Measurements from ENCODE around the gene EIF3K. TPM values are rescaled to one million over a fixed set of nuclear protein-coding genes. Genes with fewer than 3 reads are reported as not detected.
"Not testable (repeated sequence)": the region's sequence is repeated elsewhere in the genome, so short reads cannot be mapped to it uniquely, and the experiment has no call there.

Gene EIF3K, protein sequence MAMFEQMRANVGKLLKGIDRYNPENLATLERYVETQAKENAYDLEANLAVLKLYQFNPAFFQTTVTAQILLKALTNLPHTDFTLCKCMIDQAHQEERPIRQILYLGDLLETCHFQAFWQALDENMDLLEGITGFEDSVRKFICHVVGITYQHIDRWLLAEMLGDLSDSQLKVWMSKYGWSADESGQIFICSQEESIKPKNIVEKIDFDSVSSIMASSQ
- total RNA-seq: 100 to 1,000 TPM; 237 to 302 TPM

DNA sequence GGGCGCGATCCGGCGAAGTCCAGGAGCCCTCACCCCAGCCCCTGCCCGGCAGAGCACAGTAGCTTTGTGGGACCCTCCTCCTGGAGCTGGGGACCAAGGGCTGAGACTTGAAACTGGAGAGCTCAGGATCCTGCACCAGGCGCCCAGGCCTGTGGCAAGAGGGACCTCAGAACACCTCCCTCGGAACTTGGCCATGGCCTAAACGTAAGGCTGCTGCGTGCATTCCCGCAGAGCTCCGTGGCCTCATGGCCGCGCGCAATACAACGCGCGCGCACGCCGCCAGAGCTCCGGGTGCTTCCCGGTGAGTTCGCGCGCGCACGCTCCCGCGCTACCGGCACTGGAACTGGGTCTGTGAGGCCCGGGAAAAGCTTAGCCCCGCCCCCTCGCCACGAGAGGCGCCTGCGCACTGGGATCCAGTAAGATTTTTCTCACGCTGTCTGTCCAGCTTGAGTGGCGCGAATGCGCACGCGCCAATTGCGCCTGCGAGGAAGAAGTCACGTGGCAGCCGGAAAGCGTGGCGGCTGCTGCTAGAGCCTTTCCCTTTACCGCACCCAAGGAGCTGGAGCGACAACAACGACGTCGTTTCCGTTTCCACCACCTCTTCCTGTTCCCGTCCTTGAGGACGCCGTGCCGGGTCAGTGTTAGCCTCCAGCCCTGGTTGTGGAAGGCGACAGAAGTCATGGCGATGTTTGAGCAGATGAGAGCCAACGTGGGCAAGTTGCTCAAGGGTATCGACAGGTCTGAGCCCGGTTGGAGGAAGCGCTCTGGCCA is at the start of gene EIF3K:
Gene EIF3K (plus strand): TSS at position 599 of the 771 bp plus-strand sequence. CDS start 81 bp downstream, at position 680.
- H3K4me3 ChIP-seq: peak within 1 kb of the TSS; percentile 99
- H3K9me3 ChIP-seq: no peaks in the 10 kb centered on the region

DNA sequence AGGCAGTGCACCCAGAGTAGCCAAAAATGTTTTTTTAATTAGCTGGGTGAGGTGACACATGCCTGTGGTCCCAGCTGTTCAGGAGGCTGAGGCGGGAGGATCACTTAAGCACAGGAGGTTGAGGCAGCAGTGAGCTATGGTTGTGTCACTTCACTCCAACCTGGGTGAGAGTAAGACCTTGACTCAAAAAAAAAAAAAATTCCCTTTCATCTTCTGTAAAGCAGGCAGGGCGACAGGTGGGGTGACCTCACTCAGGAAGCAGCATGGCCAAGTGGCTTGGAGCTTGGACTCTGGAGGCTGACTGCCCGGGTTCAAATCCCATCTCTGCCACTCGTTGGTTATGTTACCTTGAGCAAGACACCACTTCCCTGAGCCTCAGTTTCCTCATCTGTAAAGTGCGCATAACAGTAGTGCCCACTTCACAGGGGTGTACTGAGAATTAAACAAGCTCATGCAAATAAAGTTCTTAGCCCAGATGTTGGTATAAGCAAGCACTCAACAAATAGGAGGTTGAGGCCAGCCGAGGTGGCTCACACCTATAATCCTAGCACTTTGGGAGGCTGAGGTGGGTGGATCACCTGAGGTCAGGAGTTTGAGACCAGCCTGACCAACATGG is 49.5 kb upstream of the EIF3K start:
- Histone ChIP-seq H3K9me3 (no peaks in the 10 kb centered on the region), H3K27ac (no peak overlapping the region), H3K36me3 (no peaks in the 10 kb centered on the region), H3K4me1 (ENCODE audit: control insufficient read depth in 1 of 2, low read depth in 2 of 2) (no peaks in the 10 kb centered on the region), H3K27me3 (replicated peaks; ENCODE audit: insufficient read depth) (no peaks in the 10 kb centered on the region), H3K4me3 (no peak overlapping the region)
- ATAC-seq (ENCODE audit: insufficient number of reproducible peaks, low FRiP score, low read depth) (no peak), DNase-seq (ENCODE audit: low spot score) (no peak)
- TF ChIP-seq, protein P1, sequence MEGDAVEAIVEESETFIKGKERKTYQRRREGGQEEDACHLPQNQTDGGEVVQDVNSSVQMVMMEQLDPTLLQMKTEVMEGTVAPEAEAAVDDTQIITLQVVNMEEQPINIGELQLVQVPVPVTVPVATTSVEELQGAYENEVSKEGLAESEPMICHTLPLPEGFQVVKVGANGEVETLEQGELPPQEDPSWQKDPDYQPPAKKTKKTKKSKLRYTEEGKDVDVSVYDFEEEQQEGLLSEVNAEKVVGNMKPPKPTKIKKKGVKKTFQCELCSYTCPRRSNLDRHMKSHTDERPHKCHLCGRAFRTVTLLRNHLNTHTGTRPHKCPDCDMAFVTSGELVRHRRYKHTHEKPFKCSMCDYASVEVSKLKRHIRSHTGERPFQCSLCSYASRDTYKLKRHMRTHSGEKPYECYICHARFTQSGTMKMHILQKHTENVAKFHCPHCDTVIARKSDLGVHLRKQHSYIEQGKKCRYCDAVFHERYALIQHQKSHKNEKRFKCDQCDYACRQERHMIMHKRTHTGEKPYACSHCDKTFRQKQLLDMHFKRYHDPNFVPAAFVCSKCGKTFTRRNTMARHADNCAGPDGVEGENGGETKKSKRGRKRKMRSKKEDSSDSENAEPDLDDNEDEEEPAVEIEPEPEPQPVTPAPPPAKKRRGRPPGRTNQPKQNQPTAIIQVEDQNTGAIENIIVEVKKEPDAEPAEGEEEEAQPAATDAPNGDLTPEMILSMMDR (IDR thresholded peaks at IDR 0.05): no peak

More for the DNA sequence above, at the start of gene EIF3K:
- ATAC-seq (ENCODE audit: insufficient number of reproducible peaks, low FRiP score, low read depth) (peak; percentile 98), DNase-seq (ENCODE audit: low spot score) (peak; percentile 91)
- Histone ChIP-seq H3K4me1 (ENCODE audit: control insufficient read depth in 1 of 2, low read depth in 2 of 2) (peaks cover 10 to 18% of the 10 kb centered on the region in 2 donors), H3K27me3 (replicated peaks; ENCODE audit: insufficient read depth) (no peaks in the 10 kb centered on the region), H3K27ac (peak within 1 kb of the TSS; percentile 74 to 84), H3K36me3 (peaks cover 29% of the 10 kb centered on the region)
- TF ChIP-seq, protein P1 (IDR thresholded peaks at IDR 0.05): no peak

DNA sequence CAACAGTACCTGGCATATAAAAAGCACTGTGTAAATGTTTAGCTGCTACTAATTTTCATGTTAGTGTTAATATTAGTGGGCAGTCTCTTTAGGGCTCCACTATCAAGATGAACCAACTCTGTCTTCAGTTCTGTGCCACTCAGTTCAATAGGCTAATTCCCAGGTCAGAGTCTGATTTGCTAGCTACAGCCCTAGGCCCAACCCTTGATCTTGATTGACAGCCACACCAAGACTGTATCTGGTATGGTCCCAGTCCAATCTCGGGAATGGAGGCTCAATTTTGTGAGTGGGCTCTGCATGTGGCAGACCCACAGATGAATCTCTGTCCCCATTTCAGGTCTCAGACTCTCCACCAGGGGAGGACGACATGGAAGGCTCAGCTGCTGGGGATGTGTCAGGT is 47.3 kb upstream of the EIF3K start:
- H3K27me3 ChIP-seq (replicated peaks; ENCODE audit: insufficient read depth): no peaks in the 10 kb centered on the region
- H3K4me3 ChIP-seq: no peak overlapping the region
- H3K4me1 ChIP-seq (ENCODE audit: control insufficient read depth in 1 of 2, low read depth in 2 of 2): no peaks in the 10 kb centered on the region
- H3K36me3 ChIP-seq: no peaks in the 10 kb centered on the region
- no peaks in the 10 kb centered on the region for H3K9me3 ChIP-seq
- DNase-seq (ENCODE audit: low spot score) (no peak), ATAC-seq (ENCODE audit: insufficient number of reproducible peaks, low FRiP score, low read depth) (no peak)
- TF ChIP-seq, protein P1 (IDR thresholded peaks at IDR 0.05): no peak
- H3K27ac ChIP-seq: no peak overlapping the region

DNA sequence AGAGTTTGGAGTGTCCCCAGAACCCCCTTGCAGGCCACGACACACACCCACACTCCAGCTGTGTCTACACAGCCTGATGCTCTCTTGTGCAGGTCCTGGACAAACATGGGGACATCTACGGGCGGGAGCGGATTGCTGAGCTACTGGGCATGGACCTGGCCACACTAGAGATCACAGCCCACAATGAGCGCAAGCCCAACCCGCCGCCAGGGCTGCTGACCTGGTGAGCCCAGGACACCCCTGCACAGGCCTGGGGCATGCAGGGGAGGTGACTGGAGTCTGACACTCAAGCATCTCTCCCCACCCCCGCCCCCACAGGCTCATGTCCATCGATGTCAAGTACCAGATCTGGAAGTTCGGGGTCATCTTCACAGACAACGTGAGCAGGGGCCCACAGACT is 41.2 kb upstream of the EIF3K start:
- TF ChIP-seq, protein P1 (IDR thresholded peaks at IDR 0.05): no peak
- no peaks in the 10 kb centered on the region for H3K9me3 ChIP-seq
- H3K27me3 ChIP-seq (replicated peaks; ENCODE audit: insufficient read depth): no peaks in the 10 kb centered on the region
- H3K4me3 ChIP-seq: no peak overlapping the region
- no peak overlapping the region for H3K27ac ChIP-seq
- H3K4me1 ChIP-seq (ENCODE audit: control insufficient read depth in 1 of 2, low read depth in 2 of 2): no peaks in the 10 kb centered on the region
- DNase-seq (ENCODE audit: low spot score) (no peak), ATAC-seq (ENCODE audit: insufficient number of reproducible peaks, low FRiP score, low read depth) (no peak)
- no peaks in the 10 kb centered on the region for H3K36me3 ChIP-seq

DNA sequence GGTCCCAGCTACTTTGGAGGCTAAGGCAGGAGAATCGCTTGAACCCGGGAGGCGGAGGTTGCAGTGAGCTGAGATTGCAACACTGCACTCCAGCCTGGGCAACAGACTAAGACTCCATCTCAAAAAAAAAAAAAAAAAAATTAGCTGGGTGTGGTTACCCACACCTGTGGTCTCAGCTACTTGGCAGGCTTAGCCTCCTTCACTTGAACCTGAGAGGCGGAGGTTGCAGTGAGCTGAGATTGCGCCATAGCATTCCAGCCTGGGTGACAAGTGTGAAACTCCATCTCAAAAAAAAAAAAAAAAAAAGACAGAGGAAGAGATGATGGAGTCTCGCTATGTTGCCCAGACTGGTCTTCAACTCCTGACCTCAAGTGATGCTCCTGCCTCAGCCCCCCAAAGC is 39.7 kb upstream of the EIF3K start:
- not testable (repeated sequence) for H3K4me1 ChIP-seq (ENCODE audit: control insufficient read depth in 1 of 2, low read depth in 2 of 2); H3K36me3 ChIP-seq; ATAC-seq (ENCODE audit: insufficient number of reproducible peaks, low FRiP score, low read depth); H3K4me3 ChIP-seq; DNase-seq (ENCODE audit: low spot score); H3K27ac ChIP-seq; H3K9me3 ChIP-seq; H3K27me3 ChIP-seq (replicated peaks; ENCODE audit: insufficient read depth)

Data from thoracic aorta (tissue), 2 donors.